Measurements from ENCODE around the gene HRG.
"Not testable (repeated sequence)": the region's sequence is repeated elsewhere in the genome, so short reads cannot be mapped to it uniquely, and the experiment has no call there.

Gene HRG

GRCh38 chr3:186683979-186684378 is 18.2 kb downstream of the HRG start:
- no peak for DNase-seq

GRCh38 chr3:186686475-186686874 is 20.7 kb downstream of the HRG start:
- not testable (repeated sequence) for DNase-seq

- no peak for DNase-seq
These were observed 21.4 kb downstream of the HRG start for GRCh38 chr3:186687120-186687651.

- not testable (repeated sequence) for DNase-seq
These were observed 24.5 kb downstream of the HRG start for GRCh38 chr3:186690304-186690703.

GRCh38 chr3:186691676-186692075 is 25.9 kb downstream of the HRG start:
- DNase-seq = no peak

GRCh38 chr3:186693843-186694242 is 28.0 kb downstream of the HRG start:
- DNase-seq = no peak

- DNase-seq = no peak
These were observed 28.6 kb downstream of the HRG start for GRCh38 chr3:186694288-186695032.

- DNase-seq = no peak
These were observed 30.7 kb downstream of the HRG start for GRCh38 chr3:186696522-186696921.

- no peak for DNase-seq
These were observed 31.7 kb downstream of the HRG start for GRCh38 chr3:186697510-186697909.

- DNase-seq = no peak
These were observed 34.5 kb downstream of the HRG start for GRCh38 chr3:186700267-186700666.

- not testable (repeated sequence) for DNase-seq
These were observed 36.6 kb downstream of the HRG start for GRCh38 chr3:186702451-186702850.

- DNase-seq = peak; percentile 64
These were observed 40.3 kb downstream of the HRG start for GRCh38 chr3:186705882-186706780.

GRCh38 chr3:186708983-186709679 is 43.3 kb downstream of the HRG start:
- DNase-seq = no peak

GRCh38 chr3:186710694-186711093 is 44.9 kb downstream of the HRG start:
- DNase-seq = not testable (repeated sequence)

- no peak for DNase-seq
These were observed 47.7 kb downstream of the HRG start for GRCh38 chr3:186713499-186713898.

GRCh38 chr3:186717039-186717457 is 51.2 kb downstream of the HRG start, which contains the start of gene KNG1:
KNG1 (plus strand) TSS chr3:186717359; CDS start chr3:186717543, 184 bp downstream.
- DNase-seq = no peak

- no peak for DNase-seq
These were observed 54.3 kb downstream of the HRG start for GRCh38 chr3:186719945-186720739.

- DNase-seq = no peak
These were observed 56.6 kb downstream of the HRG start for GRCh38 chr3:186722457-186722856.

- DNase-seq = no peak
These were observed 59.1 kb downstream of the HRG start for GRCh38 chr3:186724911-186725310.
